EL (cell line): ENCODE data around the gene SLC22A14.
"Not testable (repeated sequence)": the region's sequence is repeated elsewhere in the genome, so short reads cannot be mapped to it uniquely, and the experiment has no call there.

Experiments used
- DNase-seq: peaks from one replicate; pipeline ENCODE4 v3.0.0-alpha.2; 2016

SLC22A14 gene

DNA sequence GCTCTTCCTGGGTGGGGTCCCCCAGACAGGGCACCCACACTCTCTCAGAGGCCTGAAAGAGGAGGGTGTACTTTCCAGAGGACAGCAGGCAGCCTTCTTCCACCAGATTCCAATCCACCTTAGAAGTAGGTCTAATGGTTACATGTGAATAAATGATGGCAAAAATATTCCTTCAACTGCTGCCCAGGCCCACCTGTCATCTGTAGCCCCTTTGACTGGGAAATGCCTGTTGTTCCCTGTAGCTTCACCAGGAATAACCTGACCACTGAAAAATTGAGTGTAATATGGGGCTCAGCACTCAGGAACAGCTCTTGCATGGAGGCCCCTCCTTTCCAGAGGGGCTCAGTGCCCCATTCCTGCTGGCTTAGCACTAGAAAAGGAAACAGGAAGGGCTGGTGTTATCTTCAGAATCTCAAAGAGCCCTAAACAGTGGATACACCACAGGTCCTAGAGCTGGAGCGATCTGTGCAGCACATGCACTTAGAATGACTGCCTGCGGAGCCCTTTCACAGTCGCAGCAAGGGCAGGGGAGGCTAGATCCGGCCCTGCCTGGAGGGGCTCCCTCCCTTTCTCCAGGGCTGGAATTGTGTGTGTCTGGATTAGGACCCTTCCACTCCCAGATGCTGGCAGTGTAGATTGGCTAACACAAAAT is 32.1 kb downstream of the SLC22A14 start:
- peak; percentile 6 for DNase-seq

- no peak for DNase-seq
Observed at GRCh38 chr3:38314764-38315487, 32.8 kb downstream of the SLC22A14 start.

DNA sequence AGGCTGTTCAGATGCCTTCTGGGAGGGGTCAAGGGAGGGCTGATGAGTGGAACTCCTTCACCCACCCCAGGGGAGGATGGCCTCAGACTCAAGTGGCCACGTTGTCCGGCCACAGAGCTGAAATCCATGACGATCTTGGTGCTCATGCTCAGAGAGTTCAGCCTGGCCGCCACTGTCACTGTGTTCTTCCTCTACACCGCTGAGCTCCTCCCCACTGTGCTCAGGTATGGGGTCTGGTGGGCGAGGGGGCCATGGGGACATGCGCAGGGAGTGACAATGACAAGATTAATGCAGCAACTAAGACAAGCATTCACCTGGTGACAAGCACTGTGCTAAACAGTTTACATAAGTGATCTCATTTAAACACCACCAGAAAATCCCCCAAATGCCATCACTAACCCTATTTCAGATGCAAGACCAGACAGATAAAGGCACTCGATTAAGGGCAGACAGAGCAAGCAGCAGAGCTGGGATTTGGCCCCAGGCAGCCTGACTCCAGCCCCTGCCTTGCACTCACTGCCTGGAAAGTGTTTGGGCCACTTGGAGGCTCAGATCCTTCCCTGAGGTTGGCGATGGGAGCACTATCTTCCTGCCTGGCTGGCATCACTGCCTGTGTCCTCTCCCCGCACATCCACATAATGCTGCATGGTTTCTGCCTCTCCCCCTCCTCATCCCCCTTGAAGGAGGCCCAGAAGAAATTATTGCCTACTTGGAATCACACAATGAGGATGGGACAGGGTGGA is 33.6 kb downstream of the SLC22A14 start:
- DNase-seq: no peak

DNA sequence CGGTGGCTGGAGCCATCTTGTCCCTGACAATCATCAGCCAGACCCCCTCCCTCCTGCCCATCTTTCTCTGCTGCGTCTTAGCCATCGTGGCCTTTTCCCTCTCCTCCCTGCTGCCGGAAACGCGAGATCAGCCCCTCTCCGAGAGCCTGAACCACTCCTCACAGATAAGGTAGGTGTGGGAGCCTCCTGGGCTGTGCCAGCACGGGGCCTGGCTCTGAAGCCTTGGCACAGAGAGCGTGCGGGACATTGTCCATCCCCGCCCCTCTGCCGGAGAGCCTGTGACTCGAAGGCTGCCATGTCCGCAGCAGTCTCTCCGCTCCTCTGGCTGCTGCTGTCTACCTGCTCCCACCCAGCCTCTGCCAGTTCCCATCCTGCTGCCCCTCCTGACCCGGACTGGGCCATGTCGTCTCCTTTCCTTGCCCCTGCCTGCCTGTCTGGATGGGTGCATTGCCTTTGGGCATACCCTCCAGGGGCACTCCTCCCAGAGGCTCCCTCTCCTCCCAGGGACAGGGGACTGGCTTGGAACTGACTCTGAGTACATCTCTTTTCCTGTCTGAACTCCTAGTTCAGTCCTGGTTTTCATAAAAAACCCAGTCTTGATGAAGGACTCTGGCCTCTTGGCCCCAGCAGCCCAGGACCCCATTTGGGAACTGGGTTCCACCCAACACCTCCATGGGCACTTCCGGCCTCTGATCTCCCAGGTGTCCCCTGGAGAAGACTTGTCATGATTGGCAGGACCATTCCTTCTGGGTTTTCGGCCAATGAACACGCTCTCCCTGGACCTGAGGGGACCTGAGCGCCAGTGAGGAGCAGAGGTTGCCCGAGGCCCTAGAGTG is 34.5 kb downstream of the SLC22A14 start:
- DNase-seq: no peak

- DNase-seq: peak; percentile 25
Observed at GRCh38 chr3:38317192-38317759, 35.2 kb downstream of the SLC22A14 start.

DNA sequence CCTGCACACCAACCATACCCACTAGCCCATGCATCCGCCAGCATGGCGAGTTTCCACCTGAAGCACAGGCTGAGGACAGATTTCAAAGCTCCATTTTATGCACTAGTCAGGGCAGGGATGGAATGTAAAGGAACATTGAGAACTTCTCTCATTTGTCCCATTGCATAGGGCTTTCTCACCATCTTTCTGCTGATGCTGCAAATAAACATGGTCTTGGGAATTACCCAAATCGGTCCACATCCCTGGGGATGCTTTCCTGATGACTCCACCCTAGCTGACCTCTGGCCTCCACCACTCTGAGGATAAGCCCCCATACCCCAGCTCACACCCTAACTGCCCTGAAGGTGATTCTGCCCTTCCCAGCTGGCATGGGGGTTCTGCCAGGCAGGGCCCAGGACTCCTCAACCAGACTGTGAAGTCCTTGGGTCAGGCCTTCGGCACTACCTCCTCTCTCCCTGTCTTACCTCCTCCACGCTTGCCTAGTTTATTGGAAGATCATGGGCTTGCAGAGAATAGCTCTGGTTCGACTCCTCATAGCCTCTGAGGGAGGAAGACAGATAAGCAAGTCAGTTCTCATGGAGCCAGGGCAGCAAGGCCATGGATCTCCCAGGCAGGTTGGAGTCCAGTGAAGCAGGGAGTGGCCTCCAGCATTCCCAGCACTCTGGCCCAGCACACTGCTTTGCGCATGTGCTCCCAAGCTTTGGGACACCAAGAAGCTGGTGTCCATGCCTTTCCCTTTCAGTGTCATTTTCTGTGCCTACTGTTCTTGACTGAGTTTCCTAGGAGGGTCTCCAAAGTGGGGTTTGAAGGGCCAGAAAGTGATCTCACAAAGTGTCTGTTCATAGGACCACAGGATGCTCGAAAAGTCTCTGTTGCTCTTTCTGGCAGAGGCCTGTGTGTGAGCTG is 36.9 kb downstream of the SLC22A14 start:
- DNase-seq: no peak

DNA sequence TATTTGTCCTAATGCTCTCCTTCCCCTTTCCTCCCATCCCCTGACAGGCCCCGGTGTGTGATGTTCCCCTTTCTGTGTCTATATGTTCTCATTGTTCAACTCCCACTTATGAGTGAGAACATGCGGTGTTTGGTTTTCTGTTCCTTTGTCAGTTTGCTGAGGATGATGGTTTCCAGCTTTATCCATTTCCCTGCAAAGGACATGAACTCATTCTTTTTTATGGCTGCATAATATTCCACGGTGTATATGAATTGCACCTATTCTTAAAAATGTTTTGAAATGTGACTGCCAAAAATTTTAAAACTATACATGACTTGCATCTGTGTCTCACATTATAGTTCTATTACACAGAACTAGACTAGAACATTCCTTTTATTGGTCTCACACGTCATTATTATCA is 38.5 kb downstream of the SLC22A14 start:
- not testable (repeated sequence) for DNase-seq

- no peak for DNase-seq
Observed at GRCh38 chr3:38323060-38323459, 41.0 kb downstream of the SLC22A14 start.

GRCh38 chr3:38325256-38325655 is 43.2 kb downstream of the SLC22A14 start:
- no peak for DNase-seq

DNA sequence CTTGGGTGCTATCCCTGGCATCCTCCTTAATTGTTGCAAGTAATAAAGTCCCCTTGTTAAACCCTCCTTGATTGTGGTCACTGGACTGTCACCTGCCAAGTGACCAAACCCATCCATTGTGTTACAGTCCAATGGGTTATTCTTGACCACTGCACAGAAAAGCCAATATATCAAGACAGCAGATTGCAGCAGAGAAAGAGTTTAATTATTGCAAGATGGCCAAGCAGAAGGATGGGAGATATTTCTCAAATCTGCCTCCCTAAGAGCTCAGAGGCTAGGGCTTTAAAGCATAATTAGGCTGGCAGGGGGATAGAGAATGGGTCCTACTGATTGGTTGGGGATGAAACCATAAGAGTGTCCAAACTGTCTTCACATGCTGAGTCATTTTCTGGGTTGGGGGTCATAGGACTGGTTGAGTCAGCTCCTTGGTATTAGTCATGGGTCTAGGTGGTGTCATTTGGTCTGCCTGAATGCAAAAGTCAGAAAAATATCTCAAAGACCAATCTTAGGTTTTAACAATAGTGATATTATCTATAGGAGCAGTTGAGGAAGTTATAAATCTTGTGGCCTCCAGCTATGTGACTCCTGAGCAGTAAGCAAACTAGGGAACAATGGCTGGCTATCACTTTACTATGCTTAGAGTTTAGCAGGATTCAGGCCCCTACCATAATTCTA is 45.4 kb downstream of the SLC22A14 start:
- peak; percentile 78 for DNase-seq

- DNase-seq: no peak
Observed at GRCh38 chr3:38331257-38332022, 49.3 kb downstream of the SLC22A14 start.

DNA sequence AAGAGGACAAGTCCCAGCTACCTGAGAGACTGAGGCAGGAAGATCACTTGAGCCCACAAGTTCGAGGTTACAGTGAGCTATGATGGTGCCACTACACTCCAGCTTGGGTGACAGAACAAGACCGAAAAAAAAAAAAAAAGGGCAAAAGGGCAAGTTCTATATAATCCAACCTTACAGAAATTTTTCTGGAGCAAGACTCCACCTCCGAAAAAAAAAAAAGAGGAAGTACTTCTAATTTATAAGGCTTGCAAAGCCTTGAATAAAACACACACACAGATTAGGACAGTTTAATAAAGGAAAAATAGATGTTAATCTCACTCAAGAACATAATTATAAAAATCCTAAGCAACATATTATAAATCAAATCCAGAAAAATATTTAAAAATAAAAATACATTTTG is 50.1 kb downstream of the SLC22A14 start:
- DNase-seq: no peak

DNA sequence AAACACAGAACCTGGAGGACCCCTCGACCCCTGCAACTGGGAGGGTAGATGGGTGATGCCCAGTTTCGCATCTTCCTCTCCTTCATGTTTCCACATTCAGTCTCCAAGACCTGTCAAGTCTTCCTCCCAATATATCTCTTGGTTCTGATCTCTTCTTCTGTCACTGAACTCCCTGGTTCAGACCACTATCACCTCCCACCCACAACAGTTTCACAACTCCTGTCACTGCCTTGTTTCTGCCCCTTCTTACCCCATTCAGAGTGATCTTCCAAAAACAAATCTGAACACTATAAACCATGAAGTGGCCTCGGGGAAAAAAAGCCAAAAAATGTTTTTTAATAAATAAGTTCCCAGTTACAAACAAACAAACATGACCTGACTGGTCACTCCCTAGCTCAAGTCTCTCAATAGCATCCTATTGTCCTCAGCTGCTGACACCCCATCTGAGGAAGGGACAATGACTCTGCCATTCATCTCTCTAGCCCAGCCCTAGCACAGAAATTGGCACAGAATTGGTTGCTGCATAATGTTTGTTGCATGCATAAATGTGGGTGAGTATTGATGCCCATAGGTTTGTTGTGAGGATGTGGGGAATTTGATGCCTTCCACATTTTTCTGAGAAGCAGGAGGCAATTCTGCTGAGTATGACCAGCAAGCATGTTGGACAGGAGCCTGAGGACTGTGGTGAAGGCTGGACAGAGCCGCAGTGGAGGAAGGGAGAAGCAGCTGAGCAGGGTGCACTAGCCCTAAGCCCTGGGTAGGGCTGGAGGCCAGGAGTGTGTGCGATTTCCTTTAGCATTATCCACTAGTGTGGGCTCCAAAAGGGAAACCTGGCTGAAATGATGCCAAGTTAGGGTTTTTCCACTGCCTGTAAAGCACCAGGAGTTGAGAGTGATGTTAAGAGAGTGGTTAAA is 52.3 kb downstream of the SLC22A14 start:
- DNase-seq: peak; percentile 75

GRCh38 chr3:38335263-38335662 is 53.2 kb downstream of the SLC22A14 start:
- no peak for DNase-seq

DNA sequence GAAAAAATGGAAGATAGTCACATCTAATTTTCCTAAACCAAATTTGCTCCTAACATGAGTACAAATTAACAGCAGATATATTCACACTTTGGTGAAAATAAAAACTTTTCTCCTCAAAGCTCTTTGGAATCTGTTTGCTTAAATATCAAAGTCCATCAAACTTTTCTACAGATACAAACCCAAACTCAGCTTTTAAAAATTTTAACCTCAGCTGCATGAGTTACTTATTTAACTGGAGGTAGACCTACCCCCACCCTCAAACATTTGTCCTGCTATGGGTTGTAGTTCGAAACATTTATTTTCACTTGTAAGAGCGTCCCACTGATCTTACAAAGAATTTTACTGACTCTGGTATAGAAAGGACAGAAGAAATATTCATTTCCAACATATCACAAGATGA is 55.6 kb downstream of the SLC22A14 start:
- no peak for DNase-seq

GRCh38 chr3:38343797-38344594 is 61.9 kb downstream of the SLC22A14 start:
- no peak for DNase-seq

- DNase-seq: no peak
Observed at GRCh38 chr3:38345879-38346586, 63.9 kb downstream of the SLC22A14 start.
